ENCODE measurements around the gene TPO.
A peak's percentile ranks its signal among the peaks of the same experiment; 100 is the strongest.

The TPO gene

DNA sequence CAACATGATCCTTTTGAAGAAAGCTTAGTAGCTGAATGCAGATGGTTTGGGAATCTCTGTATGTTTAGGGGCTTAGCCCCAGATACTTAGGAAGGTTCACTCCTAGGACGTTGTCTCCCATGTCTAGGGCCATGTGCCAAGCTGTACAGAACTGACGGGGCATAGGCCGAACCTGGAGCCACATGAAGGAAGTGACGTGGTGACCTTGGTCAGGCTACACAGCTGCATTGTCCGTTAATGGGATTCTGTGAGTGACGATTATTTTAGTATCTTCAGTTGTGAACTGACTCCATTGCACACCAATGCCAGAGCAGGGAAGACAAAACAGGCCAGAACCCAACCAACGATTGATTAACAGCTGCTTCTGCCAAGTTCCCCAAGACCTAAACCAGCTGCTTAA, 139.3 kb downstream of the TPO start:
- no peak for DNase-seq (ENCODE audit: low read depth)
- TF ChIP-seq, protein P1, sequence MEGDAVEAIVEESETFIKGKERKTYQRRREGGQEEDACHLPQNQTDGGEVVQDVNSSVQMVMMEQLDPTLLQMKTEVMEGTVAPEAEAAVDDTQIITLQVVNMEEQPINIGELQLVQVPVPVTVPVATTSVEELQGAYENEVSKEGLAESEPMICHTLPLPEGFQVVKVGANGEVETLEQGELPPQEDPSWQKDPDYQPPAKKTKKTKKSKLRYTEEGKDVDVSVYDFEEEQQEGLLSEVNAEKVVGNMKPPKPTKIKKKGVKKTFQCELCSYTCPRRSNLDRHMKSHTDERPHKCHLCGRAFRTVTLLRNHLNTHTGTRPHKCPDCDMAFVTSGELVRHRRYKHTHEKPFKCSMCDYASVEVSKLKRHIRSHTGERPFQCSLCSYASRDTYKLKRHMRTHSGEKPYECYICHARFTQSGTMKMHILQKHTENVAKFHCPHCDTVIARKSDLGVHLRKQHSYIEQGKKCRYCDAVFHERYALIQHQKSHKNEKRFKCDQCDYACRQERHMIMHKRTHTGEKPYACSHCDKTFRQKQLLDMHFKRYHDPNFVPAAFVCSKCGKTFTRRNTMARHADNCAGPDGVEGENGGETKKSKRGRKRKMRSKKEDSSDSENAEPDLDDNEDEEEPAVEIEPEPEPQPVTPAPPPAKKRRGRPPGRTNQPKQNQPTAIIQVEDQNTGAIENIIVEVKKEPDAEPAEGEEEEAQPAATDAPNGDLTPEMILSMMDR (conservative IDR thresholded peaks at IDR 0.05; ENCODE audit: low read depth, low read length) = no peak
- no peak overlapping the region for H3K4me3 ChIP-seq (ENCODE audit: low read length)

GRCh38 chr2:1553671-1554295, 140.5 kb downstream of the TPO start:
- TF ChIP-seq, protein P1 (conservative IDR thresholded peaks at IDR 0.05; ENCODE audit: low read depth, low read length) = peak; percentile 57
- DNase-seq (ENCODE audit: low read depth) = peak; percentile 47
- H3K4me3 ChIP-seq (ENCODE audit: low read length) = no peak overlapping the region

DNA sequence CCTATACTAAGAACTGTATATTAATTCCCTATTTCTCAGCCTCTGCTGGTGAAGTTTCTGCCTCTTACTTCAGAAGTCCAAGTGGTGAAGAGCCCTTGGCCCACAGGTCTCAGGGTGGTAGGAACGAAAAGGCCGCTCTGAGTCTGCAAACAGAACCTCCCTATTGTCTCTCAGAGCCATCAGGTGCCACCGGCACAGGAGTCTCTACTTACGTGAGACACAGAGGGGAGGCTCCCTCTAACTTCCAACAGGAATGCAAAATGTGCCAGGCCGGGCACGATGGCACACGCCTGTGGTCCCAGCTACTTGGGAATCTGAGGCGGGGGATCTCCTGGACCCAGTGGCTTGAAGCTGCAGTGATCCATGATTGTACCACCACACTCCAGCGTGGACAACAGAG, 143.0 kb downstream of the TPO start:
- H3K4me3 ChIP-seq (ENCODE audit: low read length) = no peak overlapping the region
- TF ChIP-seq, protein P1 (conservative IDR thresholded peaks at IDR 0.05; ENCODE audit: low read depth, low read length) = no peak
- no peak for DNase-seq (ENCODE audit: low read depth)

GRCh38 chr2:1556776-1557466, 143.7 kb downstream of the TPO start:
- DNase-seq (ENCODE audit: low read depth) = no peak
- H3K4me3 ChIP-seq (ENCODE audit: low read length) = no peak overlapping the region
- TF ChIP-seq, protein P1 (conservative IDR thresholded peaks at IDR 0.05; ENCODE audit: low read depth, low read length) = no peak

GRCh38 chr2:1557467-1557820, 144.2 kb downstream of the TPO start:
- DNase-seq (ENCODE audit: low read depth) = no peak
- H3K4me3 ChIP-seq (ENCODE audit: low read length) = no peak overlapping the region
- TF ChIP-seq, protein P1 (conservative IDR thresholded peaks at IDR 0.05; ENCODE audit: low read depth, low read length) = no peak

DNA sequence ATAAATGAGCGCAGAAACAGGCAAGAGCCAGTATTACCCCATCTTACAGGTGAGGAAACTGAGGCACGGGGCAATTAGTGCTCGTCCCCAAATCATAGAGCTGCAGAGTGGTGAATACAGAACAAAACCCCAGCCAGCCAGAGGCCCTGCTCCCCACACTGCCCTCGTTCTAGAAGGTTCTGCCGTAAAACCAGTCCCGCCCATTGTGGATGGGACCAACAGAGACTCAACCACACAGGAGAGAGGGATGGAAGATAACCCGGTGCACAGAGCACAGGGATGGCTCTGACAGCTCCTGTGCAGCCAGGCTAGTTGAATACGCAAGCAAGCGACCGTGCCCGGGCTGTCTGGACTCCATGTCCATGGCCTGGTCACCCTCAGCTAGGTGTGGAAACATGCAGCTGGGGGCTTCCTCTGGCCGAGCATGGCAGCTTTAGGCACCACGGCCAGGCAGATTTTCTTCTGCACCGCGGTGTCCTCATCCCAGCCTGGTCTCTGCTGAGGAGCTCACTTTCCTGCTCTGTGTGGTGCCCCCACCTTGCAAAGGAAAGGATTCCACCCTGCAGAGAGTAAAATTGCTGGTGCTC, 146.4 kb downstream of the TPO start:
- H3K4me3 ChIP-seq (ENCODE audit: low read length) = no peak overlapping the region
- no peak for DNase-seq (ENCODE audit: low read depth)
- TF ChIP-seq, protein P1 (conservative IDR thresholded peaks at IDR 0.05; ENCODE audit: low read depth, low read length) = no peak

DNA sequence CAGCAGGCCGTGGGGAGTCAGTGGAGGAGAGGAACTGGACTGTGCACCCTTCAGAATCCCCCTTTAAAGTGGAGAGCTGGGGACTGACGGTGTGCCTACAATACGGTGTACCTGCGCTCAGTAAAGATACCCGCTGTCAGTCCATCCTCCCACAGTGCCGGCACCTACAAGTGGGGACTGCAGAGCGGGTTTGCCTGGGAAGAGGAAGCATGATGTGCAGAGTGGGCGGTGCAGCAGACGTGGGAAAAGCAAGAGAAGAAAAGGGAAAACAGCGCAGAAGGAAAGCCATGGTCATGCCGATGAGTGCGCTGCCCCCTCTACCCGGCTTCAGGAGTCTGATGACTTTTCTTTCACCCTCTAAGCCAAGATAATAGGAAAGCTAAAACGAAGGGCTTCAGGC, 148.0 kb downstream of the TPO start:
- TF ChIP-seq, protein P1 (conservative IDR thresholded peaks at IDR 0.05; ENCODE audit: low read depth, low read length) = no peak
- no peak overlapping the region for H3K4me3 ChIP-seq (ENCODE audit: low read length)
- DNase-seq (ENCODE audit: low read depth) = no peak
